Measurements from ENCODE around the gene CTDSP1. TPM values are rescaled to one million over a fixed set of nuclear protein-coding genes. Genes with fewer than 3 reads are reported as not detected.

The CTDSP1 gene
- total RNA-seq, 1 experiment from 2014 or later, result 52.3 TPM

DNA sequence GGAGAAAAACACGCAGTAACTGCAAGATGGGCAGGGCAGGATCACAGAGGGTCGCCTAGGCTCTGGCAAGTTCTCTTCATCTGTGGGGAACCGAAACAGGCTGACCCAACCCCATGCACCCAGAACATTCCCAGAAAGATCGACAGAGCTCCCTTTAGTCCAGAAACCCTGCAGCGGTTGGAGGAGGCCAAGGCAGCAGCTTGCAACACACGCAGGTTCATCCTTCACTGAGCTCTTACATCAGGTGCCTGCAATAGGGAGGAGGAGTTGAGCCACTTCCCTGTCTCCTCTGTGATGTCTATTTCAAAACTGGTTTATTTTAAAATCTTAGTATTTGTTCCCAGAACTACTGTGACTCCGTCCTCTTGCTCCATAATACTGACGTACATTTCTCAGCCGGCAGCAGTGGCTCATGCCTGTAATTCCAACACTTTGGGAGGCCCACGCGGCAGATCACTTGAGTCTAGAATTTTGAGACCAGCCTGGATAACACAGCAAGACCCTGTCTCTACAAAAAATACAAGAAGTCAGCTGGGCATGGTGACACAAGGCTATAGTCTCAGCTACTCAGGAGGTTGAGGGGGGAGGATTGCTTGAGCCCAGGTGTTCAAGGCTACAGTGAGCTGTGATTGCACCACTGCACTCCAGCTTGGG lies 29.1 kb upstream of the CTDSP1 start:
- H2BK15ac ChIP-seq (ENCODE audit: low read depth, low read length), result no peak overlapping the region
- no peak overlapping the region for H3T11ph ChIP-seq (ENCODE audit: low read length)
- no peaks in the 10 kb centered on the region for H4K20me1 ChIP-seq (ENCODE audit: control insufficient read depth, insufficient read depth, insufficient read length)
- H3K9me3 Mint-ChIP-seq, result no peaks in the 10 kb centered on the region; a peak in 1 of 5 replicates
- TF ChIP-seq, protein P1, sequence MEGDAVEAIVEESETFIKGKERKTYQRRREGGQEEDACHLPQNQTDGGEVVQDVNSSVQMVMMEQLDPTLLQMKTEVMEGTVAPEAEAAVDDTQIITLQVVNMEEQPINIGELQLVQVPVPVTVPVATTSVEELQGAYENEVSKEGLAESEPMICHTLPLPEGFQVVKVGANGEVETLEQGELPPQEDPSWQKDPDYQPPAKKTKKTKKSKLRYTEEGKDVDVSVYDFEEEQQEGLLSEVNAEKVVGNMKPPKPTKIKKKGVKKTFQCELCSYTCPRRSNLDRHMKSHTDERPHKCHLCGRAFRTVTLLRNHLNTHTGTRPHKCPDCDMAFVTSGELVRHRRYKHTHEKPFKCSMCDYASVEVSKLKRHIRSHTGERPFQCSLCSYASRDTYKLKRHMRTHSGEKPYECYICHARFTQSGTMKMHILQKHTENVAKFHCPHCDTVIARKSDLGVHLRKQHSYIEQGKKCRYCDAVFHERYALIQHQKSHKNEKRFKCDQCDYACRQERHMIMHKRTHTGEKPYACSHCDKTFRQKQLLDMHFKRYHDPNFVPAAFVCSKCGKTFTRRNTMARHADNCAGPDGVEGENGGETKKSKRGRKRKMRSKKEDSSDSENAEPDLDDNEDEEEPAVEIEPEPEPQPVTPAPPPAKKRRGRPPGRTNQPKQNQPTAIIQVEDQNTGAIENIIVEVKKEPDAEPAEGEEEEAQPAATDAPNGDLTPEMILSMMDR (conservative IDR thresholded peaks at IDR 0.05), result no peak
- H3K27ac Mint-ChIP-seq, result peak overlapping the region in 1 of 3 experiments; percentile 56; a peak in 1 of 7 replicates
- H3K79me1 ChIP-seq (ENCODE audit: insufficient read depth, low read depth, low read length, poor library complexity, severe bottlenecking), result no peaks in the 10 kb centered on the region
- H3K56ac ChIP-seq (ENCODE audit: insufficient read length, low read depth, low read length), result no peak overlapping the region
- no peaks in the 10 kb centered on the region for H3K4me1 ChIP-seq (ENCODE audit: insufficient read depth, low read length)
- DNase-seq, result no peak
- no peak overlapping the region for H2BK120ac ChIP-seq (ENCODE audit: low read depth, low read length, poor library complexity, severe bottlenecking)
- no peak overlapping the region for H2BK20ac ChIP-seq (ENCODE audit: low read depth, low read length, poor library complexity, severe bottlenecking)
- no peak overlapping the region for H4K8ac ChIP-seq (replicated peaks; ENCODE audit: insufficient read length, low read depth, low read length)
- peaks cover 2% of the 10 kb centered on the region; the same call in 1 of the 2 replicates for H3K27me3 Mint-ChIP-seq (ENCODE audit: low read depth)
- H3K27me3 ChIP-seq (ENCODE audit: insufficient read depth, low read length), result no peaks in the 10 kb centered on the region
- no peaks in the 10 kb centered on the region for H3K36me3 Mint-ChIP-seq (ENCODE audit: insufficient read depth in 1 of 3, low read depth in 3 of 3)
- H3K4ac ChIP-seq (ENCODE audit: low read depth, low read length), result no peak overlapping the region
- no peak overlapping the region for H3K27ac ChIP-seq (ENCODE audit: insufficient read length, low read depth, low read length)
- H2AFZ ChIP-seq (ENCODE audit: low read length), result no peak overlapping the region
- H3K9me3 ChIP-seq (ENCODE audit: control insufficient read depth, low read depth, low read length), result no peaks in the 10 kb centered on the region
- no peak overlapping the region for H3K18ac ChIP-seq (ENCODE audit: insufficient read length, low read depth, low read length)
- H4K91ac ChIP-seq (ENCODE audit: insufficient read length, low read depth, low read length), result no peak overlapping the region
- no peak overlapping the region for H3K23ac ChIP-seq (ENCODE audit: insufficient read length, low read depth, low read length)
- no peaks in the 10 kb centered on the region for H3K23me2 ChIP-seq (ENCODE audit: insufficient read length, low read depth, low read length, poor library complexity, severe bottlenecking)
- H3K4me3 Mint-ChIP-seq, result no peak overlapping the region
- no peak overlapping the region for H4K5ac ChIP-seq (ENCODE audit: insufficient read length, low read depth, low read length)
- H2AK5ac ChIP-seq (ENCODE audit: insufficient read length, low read length), result no peak overlapping the region
- peaks cover 9% of the 10 kb centered on the region in 2 experiments for H3K4me1 Mint-ChIP-seq
- WGBS (ENCODE audit: extremely low coverage, insufficient read length, low lambda C conversion rate), result no CpG with 5 or more reads among the region's 11 CpGs
- H3K79me2 ChIP-seq (ENCODE audit: insufficient read depth, low read length), result no peaks in the 10 kb centered on the region
- H3K4me2 ChIP-seq (ENCODE audit: insufficient read depth, insufficient read length, low read length), result no peak overlapping the region
- no peak overlapping the region for H2BK12ac ChIP-seq (ENCODE audit: insufficient read length, low read depth, low read length)
- H3K14ac ChIP-seq (ENCODE audit: insufficient read depth, low read length), result no peak overlapping the region
- no peak overlapping the region for H3K9ac ChIP-seq (ENCODE audit: extremely low read depth, insufficient read length, low read length)
- H2BK5ac ChIP-seq (ENCODE audit: insufficient read length, low read length), result no peak overlapping the region

Measured in H9 (cell line).